GM19467 (cell line): ENCODE measurements around the gene COX19.

Source experiments
- ATAC-seq: cut with Tn5 transposase; IDR thresholded peaks from one replicate; pipeline ENCODE4 v1.9.1; 2021; ENCODE audit warnings: mild to moderate bottlenecking, moderate library complexity; ENCODE audit not compliant: unreplicated experiment

COX19 gene

DNA sequence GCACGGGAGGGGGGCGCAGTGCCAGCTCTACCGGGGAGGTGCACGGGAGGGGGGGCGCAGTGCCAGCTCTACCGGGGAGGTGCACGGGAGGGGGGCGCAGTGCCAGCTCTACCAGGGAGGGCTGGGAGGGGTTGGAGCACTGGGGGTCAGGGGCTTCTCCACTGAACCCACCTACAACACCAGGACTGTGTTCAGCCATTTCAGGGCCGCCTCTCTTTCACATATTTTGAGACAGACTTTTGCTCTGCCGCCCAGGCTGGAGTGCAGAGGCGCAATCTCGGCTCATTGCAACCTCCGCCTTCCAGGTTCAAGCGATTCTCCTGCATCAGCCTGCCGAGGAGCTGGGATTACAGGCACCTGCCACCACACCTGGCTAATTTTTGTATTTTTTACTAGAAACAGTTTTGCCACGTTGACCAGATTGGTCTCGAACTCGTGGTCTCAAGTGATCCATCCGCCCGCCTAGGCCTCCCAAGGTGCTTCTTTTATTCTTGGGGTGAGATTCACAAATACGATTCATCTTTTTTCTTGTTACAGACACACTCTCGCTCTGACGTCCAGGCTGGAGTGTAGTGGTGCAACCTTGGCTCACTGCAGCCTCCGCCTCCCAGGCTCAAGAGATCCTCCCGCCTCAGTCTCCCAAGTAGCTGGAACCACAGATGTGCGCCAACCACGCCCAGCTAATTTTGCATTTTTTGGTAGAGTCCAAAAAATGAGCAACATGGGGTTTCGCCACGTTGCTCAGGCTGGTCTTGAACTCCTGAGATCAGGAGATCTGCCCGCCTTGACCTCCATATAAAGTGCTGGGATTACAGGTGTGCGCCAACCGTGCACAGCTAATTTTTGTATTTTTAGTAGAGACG, 57.9 kb downstream of the COX19 start:
- no peak for ATAC-seq

GRCh38 chr7:916291-916941, 58.9 kb downstream of the COX19 start:
- ATAC-seq = no peak
